HFFc6 (cell line): ENCODE data around the gene PRKD2. TPM values are rescaled to one million over a fixed set of nuclear protein-coding genes. Genes with fewer than 3 reads are reported as not detected.
"Not testable (repeated sequence)": the region's sequence is repeated elsewhere in the genome, so short reads cannot be mapped to it uniquely, and the experiment has no call there.

Source experiments
- DNase-seq: peaks from one replicate; pipeline ENCODE4 v3.0.0-alpha.2; 2018
- H3K27ac Mint-ChIP-seq: 2 replicates; pipeline ENCODE4 v1.8.0; 2020; ENCODE audit warnings: mild to moderate bottlenecking, mixed read lengths
- H3K27me3 Mint-ChIP-seq: 2 replicates; pipeline ENCODE4 v1.8.0; 2021; ENCODE audit warnings: mild to moderate bottlenecking, moderate library complexity, mixed read lengths; ENCODE audit not compliant: insufficient read depth
- H3K36me3 Mint-ChIP-seq: 2 replicates; pipeline ENCODE4 v1.8.0; 2021; ENCODE audit warnings: low read depth, mixed read lengths
- H3K4me1 Mint-ChIP-seq: 2 replicates; pipeline ENCODE4 v1.8.0; 2020; ENCODE audit warnings: low read depth, mixed read lengths
- H3K4me3 Mint-ChIP-seq: 2 replicates; pipeline ENCODE4 v1.8.0; 2020; ENCODE audit warnings: mild to moderate bottlenecking, moderate library complexity, mixed read lengths
- H3K9me3 Mint-ChIP-seq: 2 replicates; pipeline ENCODE4 v1.8.0; 2020; ENCODE audit warnings: mild to moderate bottlenecking, mixed read lengths
- CTCF ChIP-seq: fragments of 200-600 bp; sonication (generic); IDR thresholded peaks from 2 replicates; pipeline ENCODE4 v1.5.0; 2021; ENCODE audit warnings: antibody characterized with exemption, mild to moderate bottlenecking
- long read RNA-seq: library from polyadenylated mRNA; unstranded; transcript quantifications from one replicate; pipeline ENCODE4 v2.0.0, GENCODE V29; 2019
- total RNA-seq, 6 experiments: library from RNA; stranded (reverse); fragmentation: NEBNext Ultra II Directional; extraction: Animal tissue kit (Norgen Biotek cat#: 25700); gene quantifications; 2 replicates in 1 of 6; 3 replicates in 5 of 6; pipeline ENCODE4 v1.2.3, GENCODE V29; 2021

PRKD2 gene
- 10 to 100 TPM; 35.3 to 42.2 (median 38.4) TPM for total RNA-seq
- long read RNA-seq, partial matches to known transcripts = 7 of 10 reads
- long read RNA-seq, other reads (novel, unspliced or antisense) = 0 of 10 reads

DNA sequence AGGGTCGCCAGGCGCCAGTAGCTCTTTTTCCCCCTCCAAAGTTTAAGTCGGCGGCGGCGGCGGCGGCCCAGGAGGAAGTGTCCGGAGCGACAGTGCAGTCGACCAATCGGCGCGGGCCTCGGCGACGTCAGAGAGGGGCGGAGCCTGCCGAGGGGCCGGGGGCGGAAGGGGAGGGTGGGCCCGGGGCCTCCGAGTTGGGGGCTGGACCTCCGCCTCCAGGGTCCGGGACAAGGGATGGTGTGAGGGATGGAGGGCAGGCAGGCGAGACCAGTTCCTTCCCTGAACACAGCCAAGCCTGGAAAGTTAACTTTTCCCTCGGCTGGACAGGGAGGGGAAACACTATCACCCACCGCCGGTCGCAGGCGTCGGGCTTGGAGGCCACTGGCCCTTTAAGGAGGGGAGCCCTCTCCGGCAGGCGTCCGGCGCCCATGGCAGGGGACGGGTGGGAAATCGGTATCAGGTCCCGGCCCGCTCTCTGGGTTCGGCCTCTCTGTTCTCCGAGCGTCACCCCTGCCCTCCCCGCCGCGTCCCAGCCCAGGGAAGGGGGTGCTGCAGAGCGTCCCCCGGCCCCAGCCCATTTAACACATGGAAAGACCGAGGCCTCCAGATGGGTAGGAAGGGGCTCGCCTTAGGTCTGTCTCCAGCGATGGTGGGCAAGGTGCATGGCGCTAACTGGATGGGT is at the start of gene PRKD2:
PRKD2 (minus strand) TSS at position 81 of the 682 bp plus-strand sequence. CDS start 744 bp downstream, outside the sequence.
- peak; percentile 76 for DNase-seq
- Mint-ChIP-seq H3K27me3 (peaks cover 2% of the 10 kb centered on the region; the same call in 1 of the 2 replicates), H3K27ac (peak within 1 kb of the TSS; percentile 95), H3K9me3 (no peaks in the 10 kb centered on the region), H3K4me1 (peaks cover 26% of the 10 kb centered on the region), H3K4me3 (peak within 1 kb of the TSS; percentile 94), H3K36me3 (0 out of 2 replicates have a peak, but pooled peaks cover 5% of the 10 kb centered on the region)
- no peak for TF ChIP-seq CTCF

- Mint-ChIP-seq H3K4me1 (peaks cover 27% of the 10 kb centered on the region), H3K9me3 (no peaks in the 10 kb centered on the region), H3K27ac (no peak overlapping the region), H3K27me3 (no peaks in the 10 kb centered on the region), H3K4me3 (no peak overlapping the region), H3K36me3 (peaks cover 6% of the 10 kb centered on the region; the same call in 1 of the 2 replicates)
- no peak for TF ChIP-seq CTCF
- DNase-seq = no peak
Observed at GRCh38 chr19:46764817-46765291, 47.9 kb upstream of the PRKD2 start.

DNA sequence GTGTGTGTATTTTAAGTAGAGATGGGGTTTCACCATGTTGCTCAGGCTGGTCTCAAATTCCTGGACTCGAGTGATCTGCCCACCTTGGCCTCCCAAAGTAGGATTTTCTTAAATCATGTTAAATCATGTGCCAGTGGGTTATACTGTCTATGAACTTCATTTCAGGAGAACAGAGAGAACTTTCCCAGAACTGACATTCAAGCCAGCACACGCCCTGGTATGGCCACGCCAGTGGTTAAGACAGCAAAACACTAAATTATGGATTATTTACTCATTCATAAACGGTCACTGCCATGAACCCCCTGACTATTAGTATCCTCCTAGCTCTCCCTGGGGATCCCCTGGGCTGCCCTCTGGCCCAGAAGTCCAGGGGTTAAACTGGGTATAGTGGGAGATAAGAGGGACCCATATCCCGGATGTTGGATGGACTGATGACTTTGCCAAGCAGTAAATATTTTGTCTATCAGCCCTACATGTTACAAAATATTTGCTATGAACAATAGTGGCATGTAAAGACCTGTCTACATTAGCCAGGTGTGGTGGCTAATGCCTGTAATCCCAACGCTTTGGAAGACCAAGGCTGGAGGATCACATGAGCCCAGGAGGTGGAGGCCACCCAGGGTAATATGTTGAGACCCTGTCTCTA is 45.5 kb upstream of the PRKD2 start:
- Mint-ChIP-seq H3K36me3 (peaks cover 6% of the 10 kb centered on the region; the same call in 1 of the 2 replicates), H3K27ac (no peak overlapping the region), H3K27me3 (no peaks in the 10 kb centered on the region), H3K9me3 (no peaks in the 10 kb centered on the region), H3K4me3 (no peak overlapping the region), H3K4me1 (peaks cover 29% of the 10 kb centered on the region)
- DNase-seq = no peak
- TF ChIP-seq CTCF = no peak

- H3K27ac Mint-ChIP-seq = peak overlapping the region; percentile 91
- H3K4me1 Mint-ChIP-seq = peaks cover 29% of the 10 kb centered on the region
- H3K36me3 Mint-ChIP-seq = 0 out of 2 replicates have a peak, but pooled peaks cover under 1% of the 10 kb centered on the region
- no peak for TF ChIP-seq CTCF
- DNase-seq = peak; percentile 22
- H3K9me3 Mint-ChIP-seq = no peaks in the 10 kb centered on the region
- H3K27me3 Mint-ChIP-seq = no peaks in the 10 kb centered on the region; the same call in 1 of the 2 replicates
- H3K4me3 Mint-ChIP-seq = no peak overlapping the region
Observed at GRCh38 chr19:46761418-46761831, 44.5 kb upstream of the PRKD2 start.

DNA sequence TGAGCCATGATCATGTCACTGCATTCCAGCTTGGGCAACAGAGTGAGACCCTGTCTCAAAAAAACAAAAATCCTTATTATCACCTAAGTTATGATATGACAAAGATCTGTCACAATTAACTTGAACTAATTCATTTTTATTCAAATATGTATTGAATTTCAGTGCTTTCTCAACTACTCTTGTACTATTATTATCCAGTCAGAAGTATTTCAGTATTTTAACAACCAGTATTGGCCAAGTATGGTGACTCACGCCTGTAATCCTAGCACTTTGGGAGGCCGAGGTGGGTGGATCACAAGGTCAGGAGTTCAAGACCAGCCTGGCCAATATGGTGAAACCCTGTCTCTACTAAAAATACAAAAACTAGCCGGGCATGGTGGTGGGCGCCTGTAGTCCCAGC is 44.0 kb upstream of the PRKD2 start:
- H3K9me3 Mint-ChIP-seq, DNase-seq, H3K27me3 Mint-ChIP-seq, H3K4me3 Mint-ChIP-seq, H3K36me3 Mint-ChIP-seq: not testable (repeated sequence)
- peak overlapping the region; percentile 91 for H3K27ac Mint-ChIP-seq
- H3K4me1 Mint-ChIP-seq = peaks cover 29% of the 10 kb centered on the region

- no peaks in the 10 kb centered on the region; the same call in 1 of the 2 replicates for H3K27me3 Mint-ChIP-seq
- no peaks in the 10 kb centered on the region for H3K36me3 Mint-ChIP-seq
- H3K4me3 Mint-ChIP-seq = peak overlapping the region; percentile 19; the same call in 1 of the 2 replicates
- peaks cover 29% of the 10 kb centered on the region for H3K4me1 Mint-ChIP-seq
- H3K27ac Mint-ChIP-seq = peak overlapping the region; percentile 91
- DNase-seq = no peak
- no peaks in the 10 kb centered on the region for H3K9me3 Mint-ChIP-seq
- TF ChIP-seq CTCF = no peak
Observed at GRCh38 chr19:46760363-46760762, 43.4 kb upstream of the PRKD2 start.
